ENCODE results near the gene KDM5D. TPM values are rescaled to one million over a fixed set of nuclear protein-coding genes. Genes with fewer than 3 reads are reported as not detected.

KDM5D gene
- polyA plus RNA-seq (2013), result under 0.01 TPM

GRCh38 chrY:19744381-19745378 lies at the start of gene KDM5D:
Gene KDM5D, minus strand, starts transcription at chrY:19744726. Its CDS starts 192 bp downstream, at chrY:19744534.
- Histone ChIP-seq H3K9me3 (ENCODE audit: control extremely low read depth in 1 of 5, control insufficient read depth in 4 of 5, insufficient read depth in 2 of 5, low read depth in 1 of 5, low read length in 4 of 5) (no peaks in the 10 kb centered on the region), H3K4me1 (ENCODE audit: control extremely low read depth in 1 of 4, control insufficient read depth in 4 of 4, insufficient read depth in 4 of 4, low read length in 3 of 4) (peaks cover 0 to 8% (median 0%) of the 10 kb centered on the region in 4 experiments), H3K36me3 (ENCODE audit: control insufficient read depth in 4 of 4, insufficient read depth in 4 of 4, low read length in 3 of 4) (peaks cover 0 to 22% (median 0%) of the 10 kb centered on the region in 4 experiments), H3K27me3 (replicated peaks in 2 of 5; ENCODE audit: control insufficient read depth in 4 of 5, insufficient read depth in 5 of 5, low read length in 4 of 5) (no peaks in the 10 kb centered on the region), H3K4me3 (ENCODE audit: control insufficient read depth in 1 of 7, extremely low read depth in 1 of 7, insufficient read depth in 4 of 7, low read depth in 2 of 7, low read length in 6 of 7) (peak within 1 kb of the TSS in 3 of 7 experiments; percentile 57 to 93 (median 85)), H3K27ac (ENCODE audit: insufficient read depth in 1 of 2, low read depth in 1 of 2, low read length in 2 of 2, poor library complexity in 1 of 2, severe bottlenecking in 2 of 2) (no peak within 1 kb of the TSS)
- CTCF ChIA-PET, result interaction anchor here (0.9 kb wide), 1 partner anchor 10 kb away, joined by 3 read pairs; no protein-coding TSS in a partner anchor
- no CpG with 5 or more reads among the region's 52 CpGs for WGBS (ENCODE audit: insufficient coverage)
- POLR2A ChIA-PET, result interaction anchor here (0.9 kb wide), 1 partner anchor 831 kb away, joined by 3 read pairs; no protein-coding TSS in a partner anchor
- DNase-seq, result peak in 1 of 3 donors; percentile 89

- DNase-seq, result no peak
- ChIA-PET POLR2A (no interaction called here), CTCF (no interaction called here)
- Histone ChIP-seq H3K4me3 (ENCODE audit: control insufficient read depth in 1 of 7, extremely low read depth in 1 of 7, insufficient read depth in 4 of 7, low read depth in 2 of 7, low read length in 6 of 7) (no peak overlapping the region), H3K36me3 (ENCODE audit: control insufficient read depth in 4 of 4, insufficient read depth in 4 of 4, low read length in 3 of 4) (no peaks in the 10 kb centered on the region), H3K4me1 (ENCODE audit: control extremely low read depth in 1 of 4, control insufficient read depth in 4 of 4, insufficient read depth in 4 of 4, low read length in 3 of 4) (no peaks in the 10 kb centered on the region), H3K27ac (ENCODE audit: insufficient read depth in 1 of 2, low read depth in 1 of 2, low read length in 2 of 2, poor library complexity in 1 of 2, severe bottlenecking in 2 of 2) (no peak overlapping the region), H3K9me3 (ENCODE audit: control extremely low read depth in 1 of 5, control insufficient read depth in 4 of 5, insufficient read depth in 2 of 5, low read depth in 1 of 5, low read length in 4 of 5) (no peaks in the 10 kb centered on the region), H3K27me3 (replicated peaks in 2 of 5; ENCODE audit: control insufficient read depth in 4 of 5, insufficient read depth in 5 of 5, low read length in 4 of 5) (no peaks in the 10 kb centered on the region)
- no CpG with 5 or more reads among the region's 3 CpGs for WGBS (ENCODE audit: insufficient coverage)
These were observed 23.8 kb upstream of the KDM5D start for GRCh38 chrY:19768375-19768774.

GRCh38 chrY:19743331-19743730 lies 1.2 kb downstream of the KDM5D start:
- no peaks in the 10 kb centered on the region for H3K27me3 ChIP-seq (replicated peaks in 2 of 5; ENCODE audit: control insufficient read depth in 4 of 5, insufficient read depth in 5 of 5, low read length in 4 of 5)
- H3K4me1 ChIP-seq (ENCODE audit: control extremely low read depth in 1 of 4, control insufficient read depth in 4 of 4, insufficient read depth in 4 of 4, low read length in 3 of 4), result peaks cover 0 to 14% (median 0%) of the 10 kb centered on the region in 4 experiments
- no CpG with 5 or more reads among the region's 8 CpGs for WGBS (ENCODE audit: insufficient coverage)
- no peak overlapping the region for H3K27ac ChIP-seq (ENCODE audit: insufficient read depth in 1 of 2, low read depth in 1 of 2, low read length in 2 of 2, poor library complexity in 1 of 2, severe bottlenecking in 2 of 2)
- ChIA-PET CTCF (no interaction called here), POLR2A (no interaction called here)
- no peaks in the 10 kb centered on the region for H3K9me3 ChIP-seq (ENCODE audit: control extremely low read depth in 1 of 5, control insufficient read depth in 4 of 5, insufficient read depth in 2 of 5, low read depth in 1 of 5, low read length in 4 of 5)
- peak overlapping the region in 1 of 7 experiments; percentile 85 for H3K4me3 ChIP-seq (ENCODE audit: control insufficient read depth in 1 of 7, extremely low read depth in 1 of 7, insufficient read depth in 4 of 7, low read depth in 2 of 7, low read length in 6 of 7)
- peaks cover 0 to 32% (median 0%) of the 10 kb centered on the region in 4 experiments for H3K36me3 ChIP-seq (ENCODE audit: control insufficient read depth in 4 of 4, insufficient read depth in 4 of 4, low read length in 3 of 4)
- no peak for DNase-seq

- Histone ChIP-seq H3K27ac (ENCODE audit: insufficient read depth in 1 of 2, low read depth in 1 of 2, low read length in 2 of 2, poor library complexity in 1 of 2, severe bottlenecking in 2 of 2) (no peak overlapping the region), H3K9me3 (ENCODE audit: control extremely low read depth in 1 of 5, control insufficient read depth in 4 of 5, insufficient read depth in 2 of 5, low read depth in 1 of 5, low read length in 4 of 5) (no peaks in the 10 kb centered on the region), H3K4me3 (ENCODE audit: control insufficient read depth in 1 of 7, extremely low read depth in 1 of 7, insufficient read depth in 4 of 7, low read depth in 2 of 7, low read length in 6 of 7) (no peak overlapping the region), H3K4me1 (ENCODE audit: control extremely low read depth in 1 of 4, control insufficient read depth in 4 of 4, insufficient read depth in 4 of 4, low read length in 3 of 4) (peaks cover 0 to 18% (median 0%) of the 10 kb centered on the region in 4 experiments), H3K27me3 (replicated peaks in 2 of 5; ENCODE audit: control insufficient read depth in 4 of 5, insufficient read depth in 5 of 5, low read length in 4 of 5) (no peaks in the 10 kb centered on the region), H3K36me3 (ENCODE audit: control insufficient read depth in 4 of 4, insufficient read depth in 4 of 4, low read length in 3 of 4) (peaks cover 0 to 32% (median 0%) of the 10 kb centered on the region in 4 experiments)
- CTCF ChIA-PET, result no interaction called here
- no peak for DNase-seq
- POLR2A ChIA-PET, result no interaction called here
These were observed 2.4 kb downstream of the KDM5D start for GRCh38 chrY:19742153-19742552.

- Histone ChIP-seq H3K27ac (ENCODE audit: insufficient read depth in 1 of 2, low read depth in 1 of 2, low read length in 2 of 2, poor library complexity in 1 of 2, severe bottlenecking in 2 of 2) (no peak overlapping the region), H3K4me3 (ENCODE audit: control insufficient read depth in 1 of 7, extremely low read depth in 1 of 7, insufficient read depth in 4 of 7, low read depth in 2 of 7, low read length in 6 of 7) (no peak overlapping the region), H3K9me3 (ENCODE audit: control extremely low read depth in 1 of 5, control insufficient read depth in 4 of 5, insufficient read depth in 2 of 5, low read depth in 1 of 5, low read length in 4 of 5) (no peaks in the 10 kb centered on the region), H3K4me1 (ENCODE audit: control extremely low read depth in 1 of 4, control insufficient read depth in 4 of 4, insufficient read depth in 4 of 4, low read length in 3 of 4) (peaks cover 0 to 16% (median 0%) of the 10 kb centered on the region in 4 experiments), H3K27me3 (replicated peaks in 2 of 5; ENCODE audit: control insufficient read depth in 4 of 5, insufficient read depth in 5 of 5, low read length in 4 of 5) (no peaks in the 10 kb centered on the region), H3K36me3 (ENCODE audit: control insufficient read depth in 4 of 4, insufficient read depth in 4 of 4, low read length in 3 of 4) (peaks cover 0 to 60% (median 0%) of the 10 kb centered on the region in 4 experiments)
- WGBS (ENCODE audit: insufficient coverage), result no CpG with 5 or more reads among the region's 1 CpG
- DNase-seq, result no peak
- POLR2A ChIA-PET, result no interaction called here
- CTCF ChIA-PET, result interaction anchor here (1.0 kb wide), 1 partner anchor 10 kb away, joined by 3 read pairs; no protein-coding TSS in a partner anchor
These were observed 10.1 kb downstream of the KDM5D start for GRCh38 chrY:19734425-19734824.

GRCh38 chrY:19717950-19718349 lies 26.6 kb downstream of the KDM5D start:
- H3K4me1 ChIP-seq (ENCODE audit: control extremely low read depth in 1 of 4, control insufficient read depth in 4 of 4, insufficient read depth in 4 of 4, low read length in 3 of 4), result peaks cover 0 to 2% (median 0%) of the 10 kb centered on the region in 4 experiments
- no peak for DNase-seq
- H3K4me3 ChIP-seq (ENCODE audit: control insufficient read depth in 1 of 7, extremely low read depth in 1 of 7, insufficient read depth in 4 of 7, low read depth in 2 of 7, low read length in 6 of 7), result no peak overlapping the region
- H3K27ac ChIP-seq (ENCODE audit: insufficient read depth in 1 of 2, low read depth in 1 of 2, low read length in 2 of 2, poor library complexity in 1 of 2, severe bottlenecking in 2 of 2), result no peak overlapping the region
- peaks cover 0 to 75% (median 10%) of the 10 kb centered on the region in 4 experiments for H3K36me3 ChIP-seq (ENCODE audit: control insufficient read depth in 4 of 4, insufficient read depth in 4 of 4, low read length in 3 of 4)
- ChIA-PET CTCF (no interaction called here), POLR2A (no interaction called here)
- H3K9me3 ChIP-seq (ENCODE audit: control extremely low read depth in 1 of 5, control insufficient read depth in 4 of 5, insufficient read depth in 2 of 5, low read depth in 1 of 5, low read length in 4 of 5), result no peaks in the 10 kb centered on the region
- no peaks in the 10 kb centered on the region for H3K27me3 ChIP-seq (replicated peaks in 2 of 5; ENCODE audit: control insufficient read depth in 4 of 5, insufficient read depth in 5 of 5, low read length in 4 of 5)

GRCh38 chrY:19717146-19717545 lies 27.4 kb downstream of the KDM5D start:
- no peak overlapping the region for H3K4me3 ChIP-seq (ENCODE audit: control insufficient read depth in 1 of 7, extremely low read depth in 1 of 7, insufficient read depth in 4 of 7, low read depth in 2 of 7, low read length in 6 of 7)
- no CpG with 5 or more reads among the region's 3 CpGs for WGBS (ENCODE audit: insufficient coverage)
- H3K4me1 ChIP-seq (ENCODE audit: control extremely low read depth in 1 of 4, control insufficient read depth in 4 of 4, insufficient read depth in 4 of 4, low read length in 3 of 4), result peaks cover 0 to 4% (median 0%) of the 10 kb centered on the region in 4 experiments
- no peak overlapping the region for H3K27ac ChIP-seq (ENCODE audit: insufficient read depth in 1 of 2, low read depth in 1 of 2, low read length in 2 of 2, poor library complexity in 1 of 2, severe bottlenecking in 2 of 2)
- H3K9me3 ChIP-seq (ENCODE audit: control extremely low read depth in 1 of 5, control insufficient read depth in 4 of 5, insufficient read depth in 2 of 5, low read depth in 1 of 5, low read length in 4 of 5), result no peaks in the 10 kb centered on the region
- POLR2A ChIA-PET, result no interaction called here
- CTCF ChIA-PET, result no interaction called here
- H3K27me3 ChIP-seq (replicated peaks in 2 of 5; ENCODE audit: control insufficient read depth in 4 of 5, insufficient read depth in 5 of 5, low read length in 4 of 5), result no peaks in the 10 kb centered on the region
- peaks cover 0 to 71% (median 10%) of the 10 kb centered on the region in 4 experiments for H3K36me3 ChIP-seq (ENCODE audit: control insufficient read depth in 4 of 4, insufficient read depth in 4 of 4, low read length in 3 of 4)
- DNase-seq, result no peak
